H9 (cell line): ENCODE data around the gene WDR37. TPM values are rescaled to one million over a fixed set of nuclear protein-coding genes. Genes with fewer than 3 reads are reported as not detected.

Experiments
- DNase-seq: peaks from one replicate; pipeline ENCODE4 v3.0.0-alpha.2; 2017
- H2AFZ ChIP-seq: one replicate; pipeline ENCODE4 v1.6.1; 2013; ENCODE audit warnings: mild to moderate bottlenecking, low read length, control low read depth, moderate library complexity
- H2AK5ac ChIP-seq: 2 replicates; pipeline ENCODE4 v1.6.1; 2013; ENCODE audit warnings: low read length, control low read depth, mixed read lengths; ENCODE audit not compliant: insufficient read length
- H2BK120ac ChIP-seq: one replicate; pipeline ENCODE4 v1.6.1; 2013; ENCODE audit warnings: low read depth, mild to moderate bottlenecking, low read length, control low read depth, inconsistent platforms; ENCODE audit not compliant: poor library complexity, severe bottlenecking
- H2BK12ac ChIP-seq: 2 replicates; pipeline ENCODE4 v1.6.1; 2013; ENCODE audit warnings: low read length, control low read depth, mixed read lengths, low read depth; ENCODE audit not compliant: insufficient read length
- H2BK15ac ChIP-seq: 2 replicates; pipeline ENCODE4 v1.6.1; 2013; ENCODE audit warnings: low read depth, low read length, control low read depth
- H2BK20ac ChIP-seq: one replicate; pipeline ENCODE4 v1.6.1; 2013; ENCODE audit warnings: low read depth, mild to moderate bottlenecking, low read length, control low read depth, inconsistent platforms; ENCODE audit not compliant: poor library complexity, severe bottlenecking
- H2BK5ac ChIP-seq: 2 replicates; pipeline ENCODE4 v1.6.1; 2013; ENCODE audit warnings: low read length, control low read depth, mixed read lengths; ENCODE audit not compliant: insufficient read length
- H3K14ac ChIP-seq: 2 replicates; pipeline ENCODE4 v1.6.1; 2013; ENCODE audit warnings: low read length, control low read depth; ENCODE audit not compliant: insufficient read depth
- H3K18ac ChIP-seq: 2 replicates; pipeline ENCODE4 v1.6.1; 2013; ENCODE audit warnings: low read depth, mild to moderate bottlenecking, mixed read lengths, low read length, control low read depth; ENCODE audit not compliant: insufficient read length
- H3K23ac ChIP-seq: 2 replicates; pipeline ENCODE4 v1.6.1; 2013; ENCODE audit warnings: low read length, control low read depth, mixed read lengths, low read depth; ENCODE audit not compliant: insufficient read length
- H3K23me2 ChIP-seq: 2 replicates; pipeline ENCODE4 v1.6.1; 2013; ENCODE audit warnings: low read depth, mild to moderate bottlenecking, mixed read lengths, low read length, control low read depth; ENCODE audit not compliant: insufficient read length, poor library complexity, severe bottlenecking
- H3K27ac ChIP-seq: 2 replicates; pipeline ENCODE4 v1.5.1; 2013; ENCODE audit warnings: low read length, control low read depth, mixed read lengths, low read depth; ENCODE audit not compliant: insufficient read length
- H3K27me3 ChIP-seq: 2 replicates; pipeline ENCODE4 v1.6.1; 2013; ENCODE audit warnings: low read length, control low read depth, inconsistent platforms; ENCODE audit not compliant: insufficient read depth
- H3K4ac ChIP-seq: 2 replicates; pipeline ENCODE4 v1.6.1; 2013; ENCODE audit warnings: low read depth, mild to moderate bottlenecking, control low read depth, inconsistent platforms, low read length, moderate library complexity
- H3K4me1 ChIP-seq: 2 replicates; pipeline ENCODE4 v1.6.1; 2013; ENCODE audit warnings: low read length, control low read depth, inconsistent platforms; ENCODE audit not compliant: insufficient read depth
- H3K4me2 ChIP-seq: 2 replicates; pipeline ENCODE4 v1.6.1; 2013; ENCODE audit warnings: low read length, control low read depth, mixed read lengths; ENCODE audit not compliant: insufficient read length, insufficient read depth
- H3K56ac ChIP-seq: 2 replicates; pipeline ENCODE4 v1.6.1; 2013; ENCODE audit warnings: low read depth, mild to moderate bottlenecking, mixed read lengths, low read length, control low read depth; ENCODE audit not compliant: insufficient read length
- H3K79me1 ChIP-seq: 2 replicates; pipeline ENCODE4 v1.6.1; 2013; ENCODE audit warnings: low read depth, mild to moderate bottlenecking, moderate library complexity, low read length, control low read depth, inconsistent platforms; ENCODE audit not compliant: insufficient read depth, poor library complexity, severe bottlenecking
- H3K79me2 ChIP-seq: 2 replicates; pipeline ENCODE4 v1.6.1; 2013; ENCODE audit warnings: low read length, control low read depth, inconsistent platforms; ENCODE audit not compliant: insufficient read depth
- H3K9ac ChIP-seq: 2 replicates; pipeline ENCODE4 v1.6.1; 2013; ENCODE audit warnings: low read length, control low read depth, mixed read lengths; ENCODE audit not compliant: insufficient read length; ENCODE audit errors: extremely low read depth
- H3K9me3 ChIP-seq: one replicate; pipeline ENCODE4 v1.6.1; 2013; ENCODE audit warnings: low read depth, low read length, inconsistent platforms; ENCODE audit not compliant: control insufficient read depth
- H3T11ph ChIP-seq: one replicate; pipeline ENCODE4 v1.6.1; 2013; ENCODE audit warnings: mild to moderate bottlenecking, low read length, control low read depth, inconsistent platforms
- H4K20me1 ChIP-seq: one replicate; pipeline ENCODE4 v1.6.1; 2013; ENCODE audit not compliant: control insufficient read depth, insufficient read length, insufficient read depth
- H4K5ac ChIP-seq: 2 replicates; pipeline ENCODE4 v1.6.1; 2013; ENCODE audit warnings: low read depth, mild to moderate bottlenecking, mixed read lengths, low read length, control low read depth; ENCODE audit not compliant: insufficient read length
- H4K8ac ChIP-seq: replicated peaks from 2 replicates; pipeline ENCODE4 v1.6.1; 2013; ENCODE audit warnings: low read length, control low read depth, mixed read lengths, low read depth; ENCODE audit not compliant: insufficient read length
- H4K91ac ChIP-seq: 2 replicates; pipeline ENCODE4 v1.6.1; 2013; ENCODE audit warnings: low read depth, mild to moderate bottlenecking, moderate library complexity, mixed read lengths, low read length, control low read depth; ENCODE audit not compliant: insufficient read length
- H3K27ac Mint-ChIP-seq, 3 experiments: 2 replicates in 2 of 3; 3 replicates in 1 of 3; pipeline ENCODE4 v1.8.0; 2020 to 2021; ENCODE audit warnings: mixed read lengths in 3 of 3, mild to moderate bottlenecking in 1 of 3, moderate library complexity in 1 of 3
- H3K27me3 Mint-ChIP-seq: 2 replicates; pipeline ENCODE4 v1.8.0; 2021; ENCODE audit warnings: low read depth, mild to moderate bottlenecking, moderate library complexity, mixed read lengths
- H3K36me3 Mint-ChIP-seq, 3 experiments: 2 replicates in 2 of 3; 3 replicates in 1 of 3; pipeline ENCODE4 v1.8.0; 2020 to 2021; ENCODE audit warnings: low read depth in 3 of 3, mixed read lengths in 3 of 3; ENCODE audit not compliant: insufficient read depth in 1 of 3
- H3K4me1 Mint-ChIP-seq, 2 experiments: 2 replicates each; pipeline ENCODE4 v1.8.0; 2020; ENCODE audit warnings: mixed read lengths in 2 of 2
- H3K4me3 Mint-ChIP-seq, 2 experiments: 2 replicates in 1 of 2; 3 replicates in 1 of 2; pipeline ENCODE4 v1.8.0; 2020 to 2021; ENCODE audit warnings: mild to moderate bottlenecking in 2 of 2, mixed read lengths in 2 of 2, moderate library complexity in 1 of 2
- H3K9me3 Mint-ChIP-seq, 2 experiments: 2 replicates in 1 of 2; 3 replicates in 1 of 2; pipeline ENCODE4 v1.8.0; 2020; ENCODE audit warnings: mild to moderate bottlenecking in 2 of 2, mixed read lengths in 2 of 2, moderate library complexity in 1 of 2
- WGBS: extraction: QIAGEN DNeasy Blood & Tissue Kit; methylation state at CpG from one replicate; pipeline ENCODE4 v1.1.7; 2013; ENCODE audit warnings: missing lambda C conversion rate, low lambda C conversion rate, mixed read lengths; ENCODE audit not compliant: insufficient read length; ENCODE audit errors: extremely low coverage; 5-methylcytosine and 5-hydroxymethylcytosine counted together
- total RNA-seq: library from RNA; stranded (reverse); gene quantifications from 2 replicates; pipeline ENCODE4 v1.2.1, GENCODE V29; 2021
- TF ChIP-seq, protein P1 (sequence below): fragments of 200-600 bp; sonication (generic); conservative IDR thresholded peaks from 3 replicates; pipeline ENCODE4 v1.8.0; 2021; ENCODE audit warnings: antibody characterized with exemption, mild to moderate bottlenecking

WDR37 gene
- total RNA-seq, 1 experiment from 2014 or later, result 13.1 TPM

DNA sequence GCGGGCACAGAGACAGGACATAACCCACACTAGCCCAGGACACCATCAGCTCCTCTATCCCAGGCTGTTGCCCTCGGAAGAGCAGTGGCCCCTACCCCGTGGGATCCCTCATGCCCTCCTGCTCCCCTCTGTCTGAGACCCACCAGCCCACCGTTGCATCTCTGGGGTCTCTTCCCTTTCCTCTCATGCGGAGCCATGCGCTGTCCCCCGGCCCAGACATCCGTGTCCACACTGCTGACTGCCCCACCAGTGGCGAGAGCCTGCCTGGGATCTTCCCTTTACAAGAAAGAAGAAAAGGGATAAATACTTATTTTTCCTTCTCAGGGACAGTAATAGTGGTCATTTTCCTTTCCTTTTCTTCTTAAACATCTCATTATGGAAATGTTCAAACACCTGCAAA lies 115.4 kb downstream of the WDR37 start:
- no peaks in the 10 kb centered on the region for H3K9me3 Mint-ChIP-seq
- Histone ChIP-seq H3K4me1 (no peaks in the 10 kb centered on the region), H3K9ac (no peak overlapping the region), H3K9me3 (no peaks in the 10 kb centered on the region), H2BK120ac (no peak overlapping the region), H3K23ac (no peak overlapping the region), H3K56ac (no peak overlapping the region), H2BK15ac (no peak overlapping the region), H4K91ac (no peak overlapping the region), H3K4me2 (no peak overlapping the region), H3K14ac (no peak overlapping the region), H4K8ac (no peak overlapping the region), H3K79me1 (no peaks in the 10 kb centered on the region), H3K79me2 (no peaks in the 10 kb centered on the region), H2AFZ (no peak overlapping the region), H3K4ac (no peak overlapping the region), H3K18ac (no peak overlapping the region), H2BK5ac (no peak overlapping the region), H3K27ac (no peak overlapping the region), H2AK5ac (no peak overlapping the region), H4K5ac (no peak overlapping the region), H3K27me3 (no peaks in the 10 kb centered on the region), H4K20me1 (no peaks in the 10 kb centered on the region), H2BK20ac (no peak overlapping the region), H3T11ph (no peak overlapping the region), H3K23me2 (no peaks in the 10 kb centered on the region), H2BK12ac (no peak overlapping the region)
- H3K4me3 Mint-ChIP-seq, result no peak overlapping the region
- H3K36me3 Mint-ChIP-seq, result no peaks in the 10 kb centered on the region
- H3K27me3 Mint-ChIP-seq, result peaks cover 4% of the 10 kb centered on the region
- H3K27ac Mint-ChIP-seq, result no peak overlapping the region
- DNase-seq, result no peak
- H3K4me1 Mint-ChIP-seq, result peaks cover 0 to 11% of the 10 kb centered on the region in 2 experiments; a peak in 2 of 4 replicates
- TF ChIP-seq, protein P1, sequence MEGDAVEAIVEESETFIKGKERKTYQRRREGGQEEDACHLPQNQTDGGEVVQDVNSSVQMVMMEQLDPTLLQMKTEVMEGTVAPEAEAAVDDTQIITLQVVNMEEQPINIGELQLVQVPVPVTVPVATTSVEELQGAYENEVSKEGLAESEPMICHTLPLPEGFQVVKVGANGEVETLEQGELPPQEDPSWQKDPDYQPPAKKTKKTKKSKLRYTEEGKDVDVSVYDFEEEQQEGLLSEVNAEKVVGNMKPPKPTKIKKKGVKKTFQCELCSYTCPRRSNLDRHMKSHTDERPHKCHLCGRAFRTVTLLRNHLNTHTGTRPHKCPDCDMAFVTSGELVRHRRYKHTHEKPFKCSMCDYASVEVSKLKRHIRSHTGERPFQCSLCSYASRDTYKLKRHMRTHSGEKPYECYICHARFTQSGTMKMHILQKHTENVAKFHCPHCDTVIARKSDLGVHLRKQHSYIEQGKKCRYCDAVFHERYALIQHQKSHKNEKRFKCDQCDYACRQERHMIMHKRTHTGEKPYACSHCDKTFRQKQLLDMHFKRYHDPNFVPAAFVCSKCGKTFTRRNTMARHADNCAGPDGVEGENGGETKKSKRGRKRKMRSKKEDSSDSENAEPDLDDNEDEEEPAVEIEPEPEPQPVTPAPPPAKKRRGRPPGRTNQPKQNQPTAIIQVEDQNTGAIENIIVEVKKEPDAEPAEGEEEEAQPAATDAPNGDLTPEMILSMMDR, result no peak
- no CpG with 5 or more reads among the region's 9 CpGs for WGBS
